Suprapubic skin (tissue), 4 donors: ENCODE measurements around the gene OR11H7. TPM values are rescaled to one million over a fixed set of nuclear protein-coding genes. Genes with fewer than 3 reads are reported as not detected.

Experiments
- DNase-seq, 2 donors: peaks; one replicate each; pipeline ENCODE4 v3.0.0-alpha.2; 2019; ENCODE audit warnings: low spot score in 2 of 2
- H3K27ac ChIP-seq: fragments of 200-600 bp; sonication (generic); one replicate; pipeline ENCODE4 v1.5.1; 2019
- H3K27me3 ChIP-seq: fragments of 200-600 bp; sonication (generic); one replicate; pipeline ENCODE4 v1.5.1; 2019
- H3K36me3 ChIP-seq: fragments of 200-600 bp; sonication (generic); one replicate; pipeline ENCODE4 v1.5.1; 2019
- H3K4me1 ChIP-seq: fragments of 200-600 bp; sonication (generic); one replicate; pipeline ENCODE4 v1.5.1; 2019
- H3K4me3 ChIP-seq: fragments of 200-600 bp; sonication (generic); one replicate; pipeline ENCODE4 v1.5.1; 2019; ENCODE audit warnings: mild to moderate bottlenecking
- H3K9me3 ChIP-seq: fragments of 200-600 bp; sonication (generic); one replicate; pipeline ENCODE4 v1.5.1; 2019
- CTCF ChIP-seq, 2 donors: fragments of 200-600 bp in 1 of 2; fragments of 450-650 bp in 1 of 2; sonication (generic) in 1 of 2; IDR thresholded peaks; one replicate each; pipeline ENCODE4 v1.5.1; 2016 to 2019; ENCODE audit warnings: antibody characterized with exemption in 2 of 2, mild to moderate bottlenecking in 1 of 2, moderate library complexity in 1 of 2
- EP300 ChIP-seq: sonication (generic); formaldehyde crosslinking; IDR thresholded peaks from one replicate; pipeline ENCODE4 v1.6.1; 2017; ENCODE audit warnings: antibody characterized with exemption
- POLR2A ChIP-seq, 2 donors: fragments of 450-650 bp; IDR thresholded peaks; one replicate each; pipeline ENCODE4 v1.6.1; 2017; ENCODE audit warnings: antibody characterized with exemption in 2 of 2, mild to moderate bottlenecking in 2 of 2, moderate library complexity in 2 of 2
- POLR2AphosphoS5 ChIP-seq, 3 donors: sonication (generic); formaldehyde crosslinking; IDR thresholded peaks; one replicate each; pipeline ENCODE4 v1.6.1; 2017; ENCODE audit warnings: antibody characterized with exemption in 3 of 3
- WGBS: methylation state at CpG from one replicate; pipeline ENCODE4 v1.1.5; 2018; 5-methylcytosine and 5-hydroxymethylcytosine counted together
- total RNA-seq, 4 donors: library from RNA; depleted of rRNA; stranded (reverse); fragments of >200 nt; gene quantifications; one replicate each; pipeline ENCODE4 v1.1.0, GENCODE V29; 2016

The OR11H7 gene
- total RNA-seq = not detected

GRCh38 chr14:20228681-20229080 lies at the start of gene OR11H7:
OR11H7 (plus strand) TSS chr14:20228981.
- Histone ChIP-seq H3K4me1 (no peaks in the 10 kb centered on the region), H3K27me3 (no peaks in the 10 kb centered on the region), H3K9me3 (no peaks in the 10 kb centered on the region), H3K27ac (no peak within 1 kb of the TSS), H3K4me3 (no peak within 1 kb of the TSS), H3K36me3 (no peaks in the 10 kb centered on the region)
- no peak for DNase-seq
- 79% methylated on average over 1 of the region's 1 CpG for WGBS
- TF ChIP-seq POLR2AphosphoS5 (IDR thresholded peaks at IDR 0.05) (no peak), POLR2A (IDR thresholded peaks at IDR 0.05) (no peak), EP300 (no peak), CTCF (IDR thresholded peaks at IDR 0.05) (no peak)

DNA sequence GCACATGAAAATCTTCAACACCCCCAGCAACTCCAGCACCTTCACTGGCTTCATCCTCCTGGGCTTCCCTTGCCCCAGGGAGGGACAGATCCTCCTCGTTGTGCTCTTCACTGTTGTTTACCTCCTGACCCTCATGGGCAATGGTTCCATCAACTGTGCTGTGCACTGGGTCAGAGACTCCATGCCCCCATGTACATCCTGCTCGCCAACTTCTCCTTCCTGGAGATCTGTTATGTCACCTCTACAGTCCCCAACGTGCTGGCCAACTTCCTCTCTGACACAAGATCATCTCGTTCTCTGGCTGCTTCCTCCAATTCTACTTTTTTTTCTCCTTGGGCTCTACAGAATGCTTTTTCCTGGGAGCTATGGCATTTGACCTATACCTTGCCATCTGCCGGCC lies 49.6 kb upstream of the OR11H7 start:
- H3K4me1 ChIP-seq = no peaks in the 10 kb centered on the region
- WGBS = 59% methylated on average over 5 of the region's 5 CpGs
- no peak overlapping the region for H3K27ac ChIP-seq
- DNase-seq = no peak
- no peaks in the 10 kb centered on the region for H3K9me3 ChIP-seq
- H3K27me3 ChIP-seq = no peaks in the 10 kb centered on the region
- H3K4me3 ChIP-seq = no peak overlapping the region
- TF ChIP-seq POLR2AphosphoS5 (IDR thresholded peaks at IDR 0.05) (no peak), POLR2A (IDR thresholded peaks at IDR 0.05) (no peak), CTCF (IDR thresholded peaks at IDR 0.05) (no peak), EP300 (no peak)
- no peaks in the 10 kb centered on the region for H3K36me3 ChIP-seq

- Histone ChIP-seq H3K27ac (no peak overlapping the region), H3K4me1 (no peaks in the 10 kb centered on the region), H3K27me3 (no peaks in the 10 kb centered on the region), H3K4me3 (no peak overlapping the region), H3K36me3 (no peaks in the 10 kb centered on the region), H3K9me3 (no peaks in the 10 kb centered on the region)
- no peak for DNase-seq
- TF ChIP-seq POLR2A (IDR thresholded peaks at IDR 0.05) (no peak), CTCF (IDR thresholded peaks at IDR 0.05) (no peak), EP300 (no peak), POLR2AphosphoS5 (IDR thresholded peaks at IDR 0.05) (no peak)
- 85% methylated on average over 2 of the region's 2 CpGs for WGBS
Observed at GRCh38 chr14:20179880-20180279, 48.9 kb upstream of the OR11H7 start.

DNA sequence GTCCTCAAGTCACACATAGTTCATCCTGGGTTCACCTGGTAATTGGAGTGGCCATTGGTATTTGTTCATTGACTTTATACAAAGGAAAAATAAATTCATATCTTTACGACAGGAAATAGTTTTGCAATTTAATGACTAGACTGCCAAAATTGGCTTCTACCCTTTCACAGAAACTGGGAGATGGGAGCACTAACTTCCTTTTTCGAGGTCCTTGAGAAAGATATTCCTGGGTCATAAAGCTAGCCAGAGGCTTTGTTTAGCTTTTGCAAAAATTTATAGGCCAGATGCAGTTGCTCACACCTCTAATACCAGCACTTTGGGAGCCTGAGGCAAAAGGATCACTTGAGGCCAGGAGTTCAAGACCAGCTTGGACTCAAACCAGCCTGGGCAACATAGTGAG lies 48.3 kb upstream of the OR11H7 start:
- H3K27me3 ChIP-seq = no peaks in the 10 kb centered on the region
- no peak for TF ChIP-seq POLR2AphosphoS5 (IDR thresholded peaks at IDR 0.05)
- TF ChIP-seq CTCF (IDR thresholded peaks at IDR 0.05) = no peak
- TF ChIP-seq POLR2A (IDR thresholded peaks at IDR 0.05) = no peak
- TF ChIP-seq EP300 = no peak
- H3K27ac ChIP-seq = no peak overlapping the region
- H3K4me3 ChIP-seq = no peak overlapping the region
- H3K9me3 ChIP-seq = no peaks in the 10 kb centered on the region
- no peak for DNase-seq
- no peaks in the 10 kb centered on the region for H3K36me3 ChIP-seq
- WGBS = 60% methylated on average over 2 of the region's 2 CpGs
- no peaks in the 10 kb centered on the region for H3K4me1 ChIP-seq

DNA sequence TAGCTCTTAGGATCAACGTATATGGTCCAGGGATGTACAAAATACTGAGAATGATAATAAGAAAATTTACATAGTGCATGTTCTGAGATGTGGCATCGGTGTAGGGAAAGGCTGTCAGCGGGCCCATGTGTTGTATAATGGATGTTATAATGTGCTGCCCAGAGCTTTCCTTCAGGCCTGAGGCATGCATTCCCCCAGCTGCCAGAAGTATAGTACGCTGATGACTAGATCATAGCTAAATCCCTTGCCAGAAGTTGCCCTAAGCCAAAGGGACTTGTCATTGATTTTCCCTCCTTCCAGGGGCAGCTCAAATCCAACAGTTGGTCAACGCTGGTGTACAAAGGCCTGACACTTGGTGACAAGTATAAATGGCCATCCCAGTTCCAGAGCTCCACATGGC lies 44.6 kb upstream of the OR11H7 start:
- H3K27me3 ChIP-seq = no peaks in the 10 kb centered on the region
- H3K4me3 ChIP-seq = no peak overlapping the region
- no peak for TF ChIP-seq POLR2A (IDR thresholded peaks at IDR 0.05)
- no peak for TF ChIP-seq CTCF (IDR thresholded peaks at IDR 0.05)
- no peak for DNase-seq
- no peaks in the 10 kb centered on the region for H3K9me3 ChIP-seq
- H3K36me3 ChIP-seq = no peaks in the 10 kb centered on the region
- no peaks in the 10 kb centered on the region for H3K4me1 ChIP-seq
- no peak overlapping the region for H3K27ac ChIP-seq
- 53% methylated on average over 5 of the region's 5 CpGs for WGBS
